Pancreas (tissue), 10 donors: ENCODE measurements around the gene SHISA8. TPM values are rescaled to one million over a fixed set of nuclear protein-coding genes. Genes with fewer than 3 reads are reported as not detected.

Experiments used
- ATAC-seq, 4 donors: fragments of 200-7000 bp; cut with Tn5 transposase; one replicate each; pipeline versions ENCODE4 v1.8.0 to v1.9.1; 2020; ENCODE audit warnings: mild to moderate bottlenecking in 4 of 4, moderate library complexity in 4 of 4
- DNase-seq, 6 donors: peaks; one replicate each; pipeline ENCODE4 v3.0.0-alpha.2; 2020
- FAIRE-seq: peaks from 2 replicates; lab custom pipeline; 2012; peaks lifted over from hg19 to GRCh38; lab: Jason Lieb, UNC
- H3K27ac ChIP-seq, 4 donors: fragments of 200-600 bp; sonication (generic); 1 replicate in 3 of 4; 2 replicates in 1 of 4; pipeline versions ENCODE4 v1.5.0 to v1.8.0; 2020
- H3K27me3 ChIP-seq, 4 donors: fragments of 200-600 bp; one replicate each; pipeline ENCODE4 v1.8.0; 2021
- H3K36me3 ChIP-seq, 3 donors: fragments of 200-600 bp; sonication (generic) in 1 of 3; one replicate each; pipeline versions ENCODE4 v1.5.0 to v1.8.0; 2020 to 2021
- H3K4me1 ChIP-seq, 3 donors: fragments of 200-600 bp; one replicate each; pipeline ENCODE4 v1.8.0; 2021
- H3K4me3 ChIP-seq, 4 donors: fragments of 200-600 bp; sonication (generic) in 2 of 4; one replicate each; pipeline versions ENCODE4 v1.5.0 to v1.8.0; 2020 to 2021
- H3K9me3 ChIP-seq, 4 donors: fragments of 200-600 bp; one replicate each; pipeline ENCODE4 v1.8.0; 2021
- CTCF ChIP-seq, 4 donors: fragments of 200-600 bp; sonication (generic) in 3 of 4; IDR thresholded peaks; one replicate each; pipeline versions ENCODE4 v1.5.0 to v1.8.0; 2021; ENCODE audit warnings: antibody characterized with exemption in 4 of 4
- WGBS, 2 donors: extraction: QIAGEN DNeasy Blood & Tissue Kit; methylation state at CpG; one replicate each; pipeline ENCODE4 v1.1.7; 2013; 5-methylcytosine and 5-hydroxymethylcytosine counted together
- intact Hi-C, 3 donors: fragments of 100-400 bp; cut with DNase I; formaldehyde crosslinking; loops; one replicate each; pipeline versions ENCODE4 v1.11.1 to v1.14.2; 2022
- polyA plus RNA-seq, 2 donors: library from polyadenylated mRNA; stranded (reverse); fragments of 200-250 nt; gene quantifications; one replicate each; pipeline ENCODE4 v1.2.3, GENCODE V29; 2013
- total RNA-seq, 6 donors: library from RNA; stranded (reverse); fragmentation: NEBNext Ultra II Directional in 4 of 6; extraction: Animal tissue kit (Norgen Biotek cat#: 25700) in 4 of 6; gene quantifications; one replicate each; pipeline versions ENCODE4 v1.2.1 to v1.2.4, GENCODE V29; 2021 to 2023
- donor health status: healthy with polysubstance abuse.
- donor health status: DM: no; HTN: no; CAD: no; lungs with moderate emphysema.
- donor health status: DM: no; HTN: no; CAD: no.
- donor health status: control.
- donor health status: control.
- donor health status: Bipolar disorder and iron deficiency.
- donor health status: DM: yes; HTN: yes; CAD: no.
- donor health status: DM: no; HTN: no; CAD: no.
- donor health status: DM: no; HTN: no; CAD: no.
- donor health status: DM: yes; HTN: yes; CAD: no.

The SHISA8 gene
- total and polyA plus RNA-seq, 8 donors, result not detected

- ATAC-seq (peak in 3 of 4 donors; percentile 28 to 50 (median 42)), DNase-seq (peak in 2 of 6 donors; percentile 59 to 83), FAIRE-seq (no peak)
- H3K4me1 ChIP-seq, result no peaks in the 10 kb centered on the region
- WGBS, 2 donors, result 87 to 92% methylated on average over 15 of the region's 15 CpGs
- H3K27me3 ChIP-seq, result no peaks in the 10 kb centered on the region
- H3K9me3 ChIP-seq, result no peaks in the 10 kb centered on the region
- peaks cover 3 to 39% (median 20%) of the 10 kb centered on the region in 3 donors for H3K36me3 ChIP-seq
- intact Hi-C loops, result no loop called here
- H3K27ac ChIP-seq, result no peak overlapping the region
- no peak for TF ChIP-seq CTCF (IDR thresholded peaks at IDR 0.05)
- H3K4me3 ChIP-seq, result no peak overlapping the region
Measured at GRCh38 chr22:41902932-41903421, 11.9 kb downstream of the SHISA8 start.

GRCh38 chr22:41902016-41902415, 12.9 kb downstream of the SHISA8 start:
- Histone ChIP-seq H3K27me3 (no peaks in the 10 kb centered on the region), H3K4me1 (no peaks in the 10 kb centered on the region), H3K4me3 (no peak overlapping the region), H3K36me3 (peaks cover 3 to 39% (median 20%) of the 10 kb centered on the region in 3 donors), H3K9me3 (no peaks in the 10 kb centered on the region), H3K27ac (no peak overlapping the region)
- ATAC-seq (no peak), FAIRE-seq (no peak), DNase-seq (peak in 1 of 6 donors; percentile 38)
- no peak for TF ChIP-seq CTCF (IDR thresholded peaks at IDR 0.05)
- intact Hi-C loops, result no loop called here
- 96 to 98% methylated on average over 7 of the region's 7 CpGs for WGBS, 2 donors

- no peaks in the 10 kb centered on the region for H3K27me3 ChIP-seq
- ATAC-seq (no peak), DNase-seq (peak in 1 of 6 donors; percentile 36), FAIRE-seq (no peak)
- no peak for TF ChIP-seq CTCF (IDR thresholded peaks at IDR 0.05)
- H3K4me1 ChIP-seq, result no peaks in the 10 kb centered on the region
- intact Hi-C loops, result no loop called here
- 96 to 97% methylated on average over 8 of the region's 8 CpGs for WGBS, 2 donors
- no peak overlapping the region for H3K27ac ChIP-seq
- no peaks in the 10 kb centered on the region for H3K9me3 ChIP-seq
- peaks cover 3 to 39% (median 20%) of the 10 kb centered on the region in 3 donors for H3K36me3 ChIP-seq
- H3K4me3 ChIP-seq, result no peak overlapping the region
Measured at GRCh38 chr22:41900652-41901312, 14.1 kb downstream of the SHISA8 start.

GRCh38 chr22:41899992-41900651, 14.8 kb downstream of the SHISA8 start:
- Histone ChIP-seq H3K9me3 (no peaks in the 10 kb centered on the region), H3K27ac (no peak overlapping the region), H3K4me1 (no peaks in the 10 kb centered on the region), H3K36me3 (peaks cover 3 to 39% (median 20%) of the 10 kb centered on the region in 3 donors), H3K4me3 (no peak overlapping the region), H3K27me3 (no peaks in the 10 kb centered on the region)
- peak in 1 of 6 donors; percentile 49 for DNase-seq
- WGBS, 2 donors, result 90% methylated on average over 13 of the region's 13 CpGs
- FAIRE-seq, result no peak
- no peak for ATAC-seq
- TF ChIP-seq CTCF (IDR thresholded peaks at IDR 0.05), result no peak
- intact Hi-C loops, result no loop called here
